Colon (tissue), 2 donors: ENCODE measurements around the gene KCTD20.
"Not testable (repeated sequence)": the region's sequence is repeated elsewhere in the genome, so short reads cannot be mapped to it uniquely, and the experiment has no call there.

Experiments
- FAIRE-seq: peaks from 2 replicates; lab custom pipeline; 2012; peaks lifted over from hg19 to GRCh38; lab: Jason Lieb, UNC
- donor health status: control.
- donor health status: control.

Gene KCTD20

GRCh38 chr6:36444470-36444869 lies 1.7 kb downstream of the KCTD20 start:
- FAIRE-seq: no peak

- FAIRE-seq: no peak
Observed at GRCh38 chr6:36445621-36446020, 2.8 kb downstream of the KCTD20 start.

- not testable (repeated sequence) for FAIRE-seq
Observed at GRCh38 chr6:36449173-36449572, 6.4 kb downstream of the KCTD20 start.

GRCh38 chr6:36452897-36453296 lies 10.1 kb downstream of the KCTD20 start:
- FAIRE-seq: not testable (repeated sequence)

GRCh38 chr6:36455486-36456027 lies 12.8 kb downstream of the KCTD20 start:
- FAIRE-seq: no peak

GRCh38 chr6:36459501-36459900 lies 16.7 kb downstream of the KCTD20 start:
- no peak for FAIRE-seq

GRCh38 chr6:36460916-36461315 lies 18.1 kb downstream of the KCTD20 start:
- FAIRE-seq: no peak

- no peak for FAIRE-seq
Observed at GRCh38 chr6:36461646-36462045, 18.8 kb downstream of the KCTD20 start.

- no peak for FAIRE-seq
Observed at GRCh38 chr6:36463676-36464075, 20.9 kb downstream of the KCTD20 start.

GRCh38 chr6:36464233-36464632 lies 21.4 kb downstream of the KCTD20 start:
- FAIRE-seq: no peak

- FAIRE-seq: no peak
Observed at GRCh38 chr6:36467625-36468024, 24.8 kb downstream of the KCTD20 start.

GRCh38 chr6:36469148-36469661 lies 26.4 kb downstream of the KCTD20 start:
- no peak for FAIRE-seq

GRCh38 chr6:36469946-36470345 lies 27.1 kb downstream of the KCTD20 start:
- FAIRE-seq: no peak

- FAIRE-seq: no peak
Observed at GRCh38 chr6:36478051-36478526, 35.3 kb downstream of the KCTD20 start.

- no peak for FAIRE-seq
Observed at GRCh38 chr6:36479256-36479655, 36.5 kb downstream of the KCTD20 start.

- not testable (repeated sequence) for FAIRE-seq
Observed at GRCh38 chr6:36483326-36483725, 40.5 kb downstream of the KCTD20 start.

- FAIRE-seq: no peak
Observed at GRCh38 chr6:36484736-36485135, 41.9 kb downstream of the KCTD20 start.

- FAIRE-seq: no peak
Observed at GRCh38 chr6:36487698-36488097, 44.9 kb downstream of the KCTD20 start.

- FAIRE-seq: no peak
Observed at GRCh38 chr6:36488221-36488620, 45.4 kb downstream of the KCTD20 start.

GRCh38 chr6:36489426-36489825 lies 46.6 kb downstream of the KCTD20 start:
- no peak for FAIRE-seq

GRCh38 chr6:36491378-36491965 lies 48.7 kb downstream of the KCTD20 start:
- FAIRE-seq: no peak

GRCh38 chr6:36492092-36492491 lies 49.3 kb downstream of the KCTD20 start:
- FAIRE-seq: no peak

- FAIRE-seq: no peak
Observed at GRCh38 chr6:36492621-36493020, 49.8 kb downstream of the KCTD20 start.

- no peak for FAIRE-seq
Observed at GRCh38 chr6:36493319-36493718, 50.5 kb downstream of the KCTD20 start.
